ENCODE data around the gene CHADL.

DNA sequence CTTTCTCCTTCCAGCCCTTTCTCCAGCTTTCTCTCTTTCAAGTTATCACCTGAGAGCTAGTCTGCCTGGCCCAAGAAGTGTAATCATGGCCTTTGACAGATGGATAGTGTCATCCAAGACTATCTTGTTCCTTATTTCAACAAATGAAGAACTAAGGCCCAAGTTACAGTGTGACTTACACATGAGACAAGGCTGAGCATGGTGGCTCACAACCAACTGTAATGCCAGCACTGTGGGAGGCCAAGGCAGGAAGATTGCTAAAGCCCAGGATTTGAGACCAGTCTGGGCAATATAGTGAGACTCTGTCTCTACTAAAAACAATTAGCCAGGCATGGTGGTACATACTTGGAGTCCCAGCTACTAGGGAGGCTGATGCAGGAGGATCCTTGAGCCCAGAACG lies 48.9 kb upstream of the CHADL start:
- TF ChIP-seq, protein P1, sequence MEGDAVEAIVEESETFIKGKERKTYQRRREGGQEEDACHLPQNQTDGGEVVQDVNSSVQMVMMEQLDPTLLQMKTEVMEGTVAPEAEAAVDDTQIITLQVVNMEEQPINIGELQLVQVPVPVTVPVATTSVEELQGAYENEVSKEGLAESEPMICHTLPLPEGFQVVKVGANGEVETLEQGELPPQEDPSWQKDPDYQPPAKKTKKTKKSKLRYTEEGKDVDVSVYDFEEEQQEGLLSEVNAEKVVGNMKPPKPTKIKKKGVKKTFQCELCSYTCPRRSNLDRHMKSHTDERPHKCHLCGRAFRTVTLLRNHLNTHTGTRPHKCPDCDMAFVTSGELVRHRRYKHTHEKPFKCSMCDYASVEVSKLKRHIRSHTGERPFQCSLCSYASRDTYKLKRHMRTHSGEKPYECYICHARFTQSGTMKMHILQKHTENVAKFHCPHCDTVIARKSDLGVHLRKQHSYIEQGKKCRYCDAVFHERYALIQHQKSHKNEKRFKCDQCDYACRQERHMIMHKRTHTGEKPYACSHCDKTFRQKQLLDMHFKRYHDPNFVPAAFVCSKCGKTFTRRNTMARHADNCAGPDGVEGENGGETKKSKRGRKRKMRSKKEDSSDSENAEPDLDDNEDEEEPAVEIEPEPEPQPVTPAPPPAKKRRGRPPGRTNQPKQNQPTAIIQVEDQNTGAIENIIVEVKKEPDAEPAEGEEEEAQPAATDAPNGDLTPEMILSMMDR (conservative IDR thresholded peaks at IDR 0.05; ENCODE audit: low read depth, low read length) = no peak
- TF ChIP-seq CEBPB (IDR thresholded peaks at IDR 0.05; ENCODE audit: low read depth, low read length) = no peak
- TF ChIP-seq SMC3 (IDR thresholded peaks at IDR 0.05; ENCODE audit: low read depth, low read length) = no peak
- TF ChIP-seq POLR2A (IDR thresholded peaks at IDR 0.05; ENCODE audit: low read depth, low read length) = no peak

Data from IMR-90 (cell line).